Skeletal muscle cell (primary cell): ENCODE data around the gene ZBTB12.

ENCODE experiments used
- DNase-seq: peaks from one replicate; pipeline ENCODE4 v3.0.0-alpha.2; 2010; ENCODE audit warnings: low read depth
- H3K4me3 ChIP-seq: 2 replicates; pipeline ENCODE4 v1.5.1; 2011; ENCODE audit warnings: low read depth, mild to moderate bottlenecking, control low read depth, low read length, moderate library complexity

The ZBTB12 gene

GRCh38 chr6:31899882-31900722 lies 1.8 kb downstream of the ZBTB12 start:
- no peak overlapping the region for H3K4me3 ChIP-seq
- no peak for DNase-seq

- no peak for DNase-seq
- no peak overlapping the region for H3K4me3 ChIP-seq
Measured at GRCh38 chr6:31899215-31899614, 2.7 kb downstream of the ZBTB12 start.

GRCh38 chr6:31898383-31899011 lies 3.4 kb downstream of the ZBTB12 start:
- peak overlapping the region; percentile 77 for H3K4me3 ChIP-seq
- DNase-seq: no peak

GRCh38 chr6:31897612-31898382 lies 4.1 kb downstream of the ZBTB12 start, which contains the start of gene EHMT2:
EHMT2 (minus strand) TSS chr6:31897698; CDS start chr6:31897677, 21 bp downstream.
- no peak for DNase-seq
- peak within 1 kb of the TSS; percentile 77 for H3K4me3 ChIP-seq

GRCh38 chr6:31896856-31897611 lies 4.9 kb downstream of the ZBTB12 start:
- no peak for DNase-seq

GRCh38 chr6:31896493-31896855 lies 5.4 kb downstream of the ZBTB12 start:
- no peak for DNase-seq

More at GRCh38 chr6:31896856-31897611, 4.9 kb downstream of the ZBTB12 start:
- peak overlapping the region; percentile 77 for H3K4me3 ChIP-seq

GRCh38 chr6:31892821-31893220 lies 9.1 kb downstream of the ZBTB12 start:
- no peak overlapping the region for H3K4me3 ChIP-seq
- no peak for DNase-seq

More at GRCh38 chr6:31896493-31896855, 5.4 kb downstream of the ZBTB12 start:
- peak overlapping the region; percentile 77 for H3K4me3 ChIP-seq

- no peak for DNase-seq
- H3K4me3 ChIP-seq: no peak overlapping the region
Measured at GRCh38 chr6:31889331-31889972, 12.4 kb downstream of the ZBTB12 start.

- no peak for DNase-seq
- no peak overlapping the region for H3K4me3 ChIP-seq
Measured at GRCh38 chr6:31888276-31889258, 13.3 kb downstream of the ZBTB12 start.

GRCh38 chr6:31887173-31888007 lies 14.5 kb downstream of the ZBTB12 start:
- no peak for DNase-seq
- no peak overlapping the region for H3K4me3 ChIP-seq

GRCh38 chr6:31886541-31886991 lies 15.3 kb downstream of the ZBTB12 start:
- no peak for DNase-seq

GRCh38 chr6:31884528-31885035 lies 17.3 kb downstream of the ZBTB12 start:
- no peak for DNase-seq
- H3K4me3 ChIP-seq: no peak overlapping the region

More at GRCh38 chr6:31886541-31886991, 15.3 kb downstream of the ZBTB12 start:
- no peak overlapping the region for H3K4me3 ChIP-seq

GRCh38 chr6:31883676-31884075 lies 18.2 kb downstream of the ZBTB12 start:
- no peak overlapping the region for H3K4me3 ChIP-seq
- no peak for DNase-seq

GRCh38 chr6:31882344-31882743 lies 19.5 kb downstream of the ZBTB12 start:
- H3K4me3 ChIP-seq: no peak overlapping the region
- no peak for DNase-seq

GRCh38 chr6:31881136-31881859 lies 20.6 kb downstream of the ZBTB12 start:
- DNase-seq: no peak
- H3K4me3 ChIP-seq: no peak overlapping the region

GRCh38 chr6:31880616-31881015 lies 21.3 kb downstream of the ZBTB12 start:
- no peak overlapping the region for H3K4me3 ChIP-seq
- no peak for DNase-seq
